Limb (tissue), 2 donors: Measurements from ENCODE around the gene ACOT8.
"Not testable (repeated sequence)": the region's sequence is repeated elsewhere in the genome, so short reads cannot be mapped to it uniquely, and the experiment has no call there.

ENCODE experiments used
- DNase-seq, 2 donors: peaks; one replicate each; pipeline ENCODE4 v3.0.0-alpha.2; 2016; ENCODE audit errors: extremely low spot score in 2 of 2

ACOT8 gene

DNA sequence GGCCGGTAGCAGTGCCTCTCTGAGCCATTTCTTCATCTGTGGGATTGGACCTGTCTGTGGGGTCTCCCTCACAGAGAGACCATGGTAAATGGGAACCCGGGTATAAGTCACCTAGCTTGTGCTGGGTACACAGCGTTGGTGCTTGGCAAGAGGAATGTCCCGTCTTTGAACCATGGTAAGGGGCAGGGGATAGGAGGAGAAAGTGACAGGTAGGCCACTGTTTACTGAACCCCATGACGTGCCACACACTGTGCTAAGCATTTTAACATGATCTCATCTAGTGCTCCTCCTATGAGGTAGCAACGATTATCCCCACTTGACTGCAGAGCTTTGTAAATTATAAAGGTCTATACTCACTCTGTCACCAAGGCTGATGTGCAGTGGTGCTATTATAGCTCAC lies 29.5 kb downstream of the ACOT8 start:
- no peak for DNase-seq

DNA sequence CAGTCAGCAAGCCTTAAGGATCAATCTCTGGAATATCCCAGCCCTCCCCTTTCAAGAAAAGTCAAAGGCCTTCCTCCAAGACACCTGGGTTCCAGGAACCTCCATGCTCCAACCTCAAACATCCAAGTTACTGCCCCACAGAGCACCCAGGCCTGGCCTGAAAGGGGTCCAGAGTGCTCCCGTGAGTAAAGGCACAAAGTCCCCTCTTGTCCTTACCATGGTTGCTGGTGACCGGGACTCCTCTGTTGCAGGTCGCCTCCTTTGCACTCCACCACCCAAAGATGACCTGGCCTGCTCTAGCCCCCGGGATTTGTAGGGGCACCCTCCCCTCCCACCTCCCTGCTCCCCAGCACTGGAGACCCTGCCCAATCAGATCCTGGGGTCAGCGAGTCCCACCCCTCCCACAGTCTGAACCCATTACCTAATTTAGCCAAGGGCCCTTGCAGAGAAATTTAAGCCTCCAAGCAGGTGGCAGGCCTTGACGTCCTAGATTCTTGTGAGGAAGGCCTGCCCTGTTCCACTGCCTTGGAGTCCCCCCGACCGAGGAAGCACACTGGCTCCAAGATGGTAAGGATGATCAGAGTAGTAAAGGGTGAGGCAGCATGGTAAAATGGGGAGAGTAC lies 30.1 kb downstream of the ACOT8 start, which contains the start of gene TNNC2:
TNNC2 (minus strand) TSS at position 283 of the 623 bp plus-strand sequence; CDS start at position 219, 64 bp downstream.
- no peak for DNase-seq

DNA sequence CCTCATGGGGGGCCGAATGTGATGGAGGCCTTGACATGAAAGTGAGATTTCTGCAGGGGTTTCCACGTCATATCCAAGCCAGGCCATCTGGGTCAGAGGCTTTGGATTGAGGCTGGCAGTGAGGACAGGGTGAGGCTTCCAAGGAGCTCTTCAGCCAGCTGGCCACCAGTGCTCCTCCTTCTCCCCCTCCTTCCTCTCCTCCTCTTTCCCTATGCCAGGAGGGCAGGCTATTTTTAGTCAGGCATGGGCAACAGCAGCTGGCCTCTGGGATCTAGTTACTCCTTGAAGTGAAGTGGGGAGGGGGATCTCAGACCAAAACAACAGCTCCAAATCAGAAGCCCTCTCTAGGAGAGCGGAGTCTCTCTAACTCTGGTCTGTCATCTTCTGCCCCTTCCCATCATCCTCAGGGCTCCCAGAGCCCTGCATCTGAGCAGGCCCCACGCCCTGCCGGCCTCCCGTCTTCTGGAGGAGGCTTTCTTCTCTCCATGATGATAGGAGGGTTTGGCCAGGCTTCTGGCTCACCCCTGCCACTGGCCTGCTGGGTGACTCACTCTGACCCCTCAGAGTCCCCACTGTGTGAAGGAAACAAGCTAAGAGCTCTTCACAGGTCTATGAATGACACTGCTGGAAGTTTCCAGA lies 30.7 kb downstream of the ACOT8 start:
- peak; percentile 49 to 75 for DNase-seq

DNA sequence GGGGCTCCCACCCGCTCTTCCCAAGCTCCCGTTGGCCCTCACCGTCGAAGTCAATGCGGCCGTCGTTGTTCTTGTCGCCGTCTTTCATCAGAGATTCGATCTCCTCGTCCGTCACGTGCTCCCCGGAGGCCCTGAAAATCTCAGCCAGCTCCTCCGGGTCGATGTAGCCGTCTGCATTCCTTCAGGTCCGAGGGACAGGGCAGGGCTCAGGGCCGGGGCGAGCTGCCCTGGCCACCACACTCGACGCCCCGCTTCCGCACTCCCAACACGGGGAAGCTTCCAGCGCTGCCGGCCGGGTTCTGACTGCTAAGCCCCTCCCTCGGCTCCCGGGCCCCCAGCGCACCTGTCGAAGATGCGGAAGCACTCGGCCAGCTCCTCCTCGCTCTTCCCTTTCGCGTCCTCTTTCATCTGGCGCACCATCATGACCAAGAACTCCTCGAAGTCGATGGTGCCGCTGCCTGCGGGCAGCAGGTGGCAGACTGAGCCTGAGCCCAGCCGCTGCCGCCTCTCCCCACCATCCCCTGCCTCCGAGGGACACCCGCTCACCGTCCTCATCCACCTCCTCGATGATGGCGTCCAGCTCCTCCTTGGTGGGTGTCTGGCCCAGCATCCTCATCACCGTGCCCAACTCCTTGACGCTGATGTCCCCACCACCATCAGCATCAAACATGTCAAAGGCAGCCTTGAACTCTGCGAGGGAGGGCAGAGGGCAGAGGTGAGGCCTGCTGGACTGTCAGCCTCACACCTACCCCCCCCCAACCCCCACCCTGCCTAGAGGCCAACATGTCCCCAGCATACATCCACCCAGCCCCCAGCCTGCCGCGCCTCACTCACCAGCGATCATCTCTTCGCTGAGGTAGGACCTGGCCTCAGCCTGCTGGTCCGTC lies 33.0 kb downstream of the ACOT8 start:
- peak in 1 of 2 donors; percentile 46 for DNase-seq

DNA sequence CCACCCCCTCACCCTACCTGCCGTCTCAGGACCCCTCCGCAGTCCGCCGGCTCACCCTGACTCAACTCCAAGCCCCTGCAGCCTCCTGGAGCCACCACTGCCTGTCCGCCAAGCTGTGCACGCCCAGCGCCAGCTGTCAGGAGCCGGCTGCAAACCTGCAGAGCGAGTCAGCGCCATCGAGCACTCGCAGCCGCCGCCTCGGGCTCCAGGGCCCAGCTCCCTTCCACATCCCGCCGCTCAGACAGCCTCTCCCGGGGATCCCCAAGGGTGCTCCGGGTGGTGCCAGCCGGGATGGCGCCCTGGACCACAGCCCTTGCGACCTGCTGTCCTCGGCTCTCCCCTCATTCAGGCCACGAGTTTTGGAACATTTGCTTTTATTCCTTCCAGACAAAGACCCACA lies 34.3 kb downstream of the ACOT8 start:
- peak in 1 of 2 donors; percentile 63 for DNase-seq

DNA sequence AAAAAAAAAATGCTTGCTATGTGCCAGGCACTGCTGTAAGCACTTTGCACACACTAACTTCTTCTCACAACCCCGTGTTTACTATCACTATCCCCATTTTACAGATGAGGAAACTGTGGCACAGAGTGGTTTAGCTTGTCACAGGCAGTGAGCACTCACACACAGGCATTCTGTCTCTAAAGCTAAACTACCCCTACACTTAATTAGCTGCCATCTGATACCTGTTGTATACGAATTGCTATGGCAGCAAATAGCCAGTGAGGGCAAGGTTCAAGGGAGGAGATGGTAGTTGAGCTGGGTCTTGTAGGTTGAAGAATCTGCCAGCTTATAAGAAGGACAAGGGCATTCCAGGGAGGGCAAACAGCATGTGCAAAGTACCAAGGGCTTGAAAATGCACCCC lies 35.2 kb downstream of the ACOT8 start:
- no peak for DNase-seq

DNA sequence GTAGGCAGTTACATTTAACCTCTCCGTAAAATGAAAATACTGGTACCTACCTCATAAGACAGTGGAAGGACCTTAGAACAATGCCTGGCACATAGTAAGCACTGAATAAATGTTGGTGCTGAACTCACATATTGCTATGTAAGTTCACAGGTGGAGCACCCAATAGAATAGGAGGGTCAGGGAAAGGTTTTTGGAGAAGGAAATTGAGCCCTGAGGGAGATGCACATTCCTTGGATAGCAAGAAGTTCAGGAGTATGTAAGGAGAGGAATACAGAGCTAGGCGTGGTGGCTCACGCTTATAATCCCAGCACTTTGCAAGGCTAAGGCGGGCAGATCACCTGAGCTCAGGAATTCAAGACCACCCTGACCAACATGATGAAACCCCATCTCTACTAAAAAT lies 37.7 kb downstream of the ACOT8 start:
- DNase-seq = no peak

DNA sequence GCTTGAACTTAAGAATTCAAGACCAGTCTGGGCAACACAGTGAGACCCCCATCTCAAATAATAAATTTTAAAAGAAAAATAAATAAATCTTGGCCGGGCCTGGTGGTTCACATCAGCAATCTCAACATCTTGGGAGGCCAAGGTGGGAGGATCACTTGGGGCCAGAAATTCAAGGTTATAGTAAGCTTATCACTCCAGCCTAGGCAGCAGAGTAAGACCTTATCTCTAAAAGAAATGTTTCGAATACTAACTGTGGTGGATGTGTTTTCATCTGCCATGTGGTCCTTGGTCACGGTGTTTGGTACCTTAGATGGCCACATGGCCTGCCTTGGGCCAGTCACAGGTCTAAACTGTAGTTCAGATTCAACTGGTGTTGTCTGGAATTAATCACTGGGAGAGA lies 39.0 kb downstream of the ACOT8 start:
- DNase-seq = no peak

DNA sequence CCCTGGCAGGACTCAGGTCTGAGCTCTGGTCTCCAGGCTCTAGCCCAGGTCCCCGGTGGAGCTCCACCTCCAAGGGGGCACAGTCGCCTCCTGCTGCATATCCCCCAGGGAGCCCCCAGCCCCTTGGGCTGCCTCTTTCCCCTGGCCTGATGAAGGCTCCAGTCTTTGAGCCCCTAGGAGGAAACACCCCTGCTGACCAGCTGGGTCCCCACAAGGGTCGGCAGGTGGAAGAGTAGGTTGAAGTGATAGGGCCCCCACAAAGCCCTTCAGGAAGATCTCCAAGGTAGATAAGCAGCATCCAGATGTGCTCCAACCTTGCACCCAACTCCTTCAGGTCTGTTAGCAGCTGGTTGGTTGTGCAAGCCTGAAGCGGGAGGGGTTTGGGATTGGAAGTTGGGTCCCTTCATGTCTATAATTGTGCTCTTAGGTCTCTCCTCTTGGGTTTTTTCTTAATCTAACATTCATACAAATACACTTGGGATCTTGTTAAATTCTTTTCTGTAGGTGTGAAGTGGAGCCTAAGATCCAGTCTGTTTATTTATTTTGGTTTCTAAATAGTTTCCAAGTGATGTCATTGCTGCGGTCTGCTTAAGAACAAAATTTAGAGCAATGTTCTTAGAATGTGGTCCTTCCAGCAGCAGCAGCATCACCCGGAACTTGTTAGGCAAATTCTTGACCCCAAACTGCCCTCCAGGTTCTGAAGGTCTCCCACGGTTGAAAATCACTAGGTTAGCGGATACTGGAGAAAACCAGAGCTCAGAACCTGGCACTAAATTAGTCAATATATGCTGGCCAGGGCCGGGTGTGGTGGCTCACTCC lies 39.6 kb downstream of the ACOT8 start:
- DNase-seq = no peak

DNA sequence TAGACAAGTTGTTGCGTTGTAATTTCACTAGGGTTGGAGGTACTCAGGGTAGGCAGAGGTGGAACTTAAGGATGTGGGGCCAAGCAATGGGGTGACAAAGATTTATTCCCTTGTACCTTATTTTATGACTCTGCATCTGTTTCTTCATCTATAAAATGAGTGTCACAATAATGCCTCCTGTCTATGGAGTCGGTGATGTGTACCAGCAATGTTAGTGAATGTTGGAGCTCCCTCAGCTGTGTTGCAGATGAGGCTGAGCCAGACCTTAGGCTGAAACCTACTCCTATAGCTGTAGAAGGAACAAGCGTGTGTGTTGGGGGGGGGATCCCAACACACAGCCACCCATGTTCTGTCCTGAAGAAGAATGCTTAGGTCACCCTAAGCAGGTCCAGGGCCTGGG lies 40.2 kb downstream of the ACOT8 start:
- DNase-seq = no peak

DNA sequence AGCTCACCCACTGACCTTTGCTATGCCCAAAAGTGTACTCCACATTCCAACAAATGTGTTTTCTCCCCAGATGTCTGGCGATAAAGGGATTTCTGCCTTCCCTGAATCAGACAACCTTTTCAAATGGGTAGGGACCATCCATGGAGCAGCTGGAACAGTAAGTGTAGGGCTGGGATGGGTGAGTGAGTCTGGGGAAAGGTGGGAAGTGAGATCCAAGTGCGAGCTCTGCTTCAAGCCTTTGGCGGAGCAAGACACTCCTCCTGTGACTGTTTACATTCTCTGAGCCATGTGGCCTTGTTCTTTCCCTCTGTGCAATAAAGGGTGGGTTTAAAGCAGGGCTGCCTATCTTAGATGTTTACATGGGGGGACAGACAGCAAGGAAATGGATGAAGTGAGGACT lies 42.9 kb downstream of the ACOT8 start:
- DNase-seq = no peak

DNA sequence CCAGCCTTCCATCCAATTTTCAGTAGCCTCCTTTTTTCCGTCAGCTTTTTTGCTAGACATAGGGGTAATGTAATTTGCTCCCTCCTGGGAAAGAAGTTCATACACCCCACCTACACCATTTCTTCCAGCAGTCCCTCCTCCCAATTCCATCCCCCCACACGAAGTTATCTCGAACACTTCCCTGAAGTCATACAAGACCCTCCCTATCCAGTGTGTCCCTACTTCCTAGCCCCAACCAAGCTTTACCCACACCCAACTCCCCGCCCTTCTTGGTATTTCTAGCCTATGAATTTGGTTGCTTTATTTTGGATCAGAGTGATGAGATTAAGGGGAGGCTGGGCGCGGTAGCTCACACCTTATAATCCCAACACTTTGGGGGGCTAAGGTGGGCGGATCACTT lies 43.7 kb downstream of the ACOT8 start:
- DNase-seq = no peak

DNA sequence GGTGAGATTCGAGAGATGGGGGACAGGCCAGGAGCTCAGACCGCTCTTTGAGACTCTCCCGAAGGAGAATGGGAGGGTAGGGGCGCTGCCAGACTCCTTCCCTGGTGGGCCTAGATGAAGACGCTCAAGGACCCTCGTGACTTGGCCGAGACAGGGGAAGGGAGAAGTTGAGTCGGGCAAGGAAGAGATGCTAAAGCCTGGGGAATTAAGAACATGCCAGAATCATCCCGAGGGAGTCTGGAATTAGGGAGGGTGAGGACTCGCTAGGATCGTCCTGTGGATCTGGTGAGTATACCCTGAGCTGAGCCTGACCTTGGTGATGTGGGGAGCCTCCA lies 44.2 kb downstream of the ACOT8 start:
- no peak for DNase-seq

DNA sequence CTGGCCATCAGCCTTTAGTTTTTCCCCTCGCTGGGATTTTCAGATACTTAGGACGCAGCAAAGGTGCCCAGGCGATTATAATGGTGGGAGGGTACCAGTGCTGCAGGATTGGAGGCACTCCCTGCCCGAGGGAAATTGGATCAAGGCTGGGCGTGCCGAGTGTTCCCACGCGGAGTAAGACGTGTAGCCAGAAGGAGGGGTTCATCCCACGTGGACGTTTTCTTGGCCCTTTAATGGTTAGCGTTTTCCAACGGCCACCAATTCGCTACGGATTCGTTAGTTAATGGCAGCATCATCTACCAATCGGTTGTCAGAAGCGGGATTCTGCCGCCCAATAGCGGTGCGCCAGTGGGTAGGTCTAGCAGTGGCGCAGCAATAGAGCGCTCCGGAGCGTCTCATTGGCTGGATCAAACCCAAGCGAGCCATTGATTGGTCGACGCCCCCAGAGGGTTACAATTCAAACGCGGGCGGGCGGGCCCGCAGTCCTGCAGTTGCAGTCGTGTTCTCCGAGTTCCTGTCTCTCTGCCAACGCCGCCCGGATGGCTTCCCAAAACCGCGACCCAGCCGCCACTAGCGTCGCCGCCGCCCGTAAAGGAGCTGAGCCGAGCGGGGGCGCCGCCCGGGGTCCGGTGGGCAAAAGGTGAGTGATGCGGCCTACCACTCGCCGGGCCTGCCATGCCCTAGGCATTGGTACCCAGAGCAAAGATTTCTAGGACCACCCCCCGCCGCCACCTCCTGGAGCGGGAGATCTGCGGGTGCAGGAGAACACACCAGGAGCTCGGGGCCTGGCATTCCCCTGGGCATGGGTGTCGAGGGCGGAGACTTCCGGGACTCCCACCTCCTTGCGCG lies 44.8 kb downstream of the ACOT8 start, which contains the start of gene UBE2C:
UBE2C (plus strand) TSS at position 488 of the 849 bp plus-strand sequence; CDS start at position 540, 52 bp downstream.
- DNase-seq = peak; percentile 96 to 99

DNA sequence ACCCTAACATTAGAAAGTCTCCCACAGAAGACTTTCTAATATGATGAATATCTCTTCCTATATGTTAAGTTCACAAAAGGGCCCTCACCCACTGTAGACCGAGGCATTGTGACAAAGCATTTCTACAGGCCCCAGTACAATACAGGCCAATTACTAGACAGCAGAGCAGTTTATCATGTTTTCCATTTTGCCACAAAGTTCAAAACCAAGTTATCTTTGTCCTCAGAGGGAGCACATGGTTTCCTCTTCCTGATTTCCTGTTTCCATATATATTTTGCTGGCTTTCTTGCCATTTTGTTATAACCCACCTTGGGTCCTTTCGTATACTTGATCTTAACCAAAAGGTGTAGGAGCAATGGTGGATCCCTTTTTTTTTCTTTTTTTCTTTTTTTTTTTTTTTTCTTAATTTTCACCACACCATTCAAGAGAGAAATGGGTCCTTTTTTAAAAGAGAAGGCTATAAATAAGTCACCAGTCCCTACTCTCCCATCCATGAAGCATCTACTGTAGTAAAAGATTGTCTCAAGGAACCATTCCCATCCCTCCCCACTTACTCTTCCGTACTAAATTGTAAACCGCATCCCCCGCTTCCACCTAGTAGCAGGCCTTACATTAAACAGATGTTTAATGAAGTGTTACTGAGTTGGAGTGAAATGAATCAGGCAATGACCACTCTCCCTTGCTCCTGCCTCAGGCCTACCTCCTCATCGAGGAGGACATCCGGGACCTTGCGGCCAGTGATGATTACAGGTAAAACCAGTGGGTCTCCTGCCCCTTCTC lies 46.8 kb downstream of the ACOT8 start:
- no peak for DNase-seq

DNA sequence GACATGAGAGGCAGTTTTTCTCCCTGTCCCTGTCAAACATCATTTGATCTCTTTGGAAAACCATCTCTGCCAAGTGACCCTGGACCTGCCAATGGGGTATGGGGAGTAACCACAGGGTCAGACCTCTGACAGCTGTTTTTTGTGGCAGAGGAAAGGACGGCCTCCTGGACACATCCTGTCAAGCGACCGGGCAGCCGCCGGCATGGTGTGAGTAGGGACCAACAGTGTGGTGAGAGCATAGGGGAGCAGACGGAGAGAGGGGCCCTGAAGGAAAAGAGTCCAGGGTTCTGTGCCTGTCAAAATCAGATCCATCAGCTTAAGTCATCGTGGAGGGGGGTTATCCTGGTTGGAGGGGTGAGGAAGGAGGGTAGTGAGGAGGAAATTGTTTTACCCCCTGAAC lies 55.3 kb downstream of the ACOT8 start:
- no peak for DNase-seq

DNA sequence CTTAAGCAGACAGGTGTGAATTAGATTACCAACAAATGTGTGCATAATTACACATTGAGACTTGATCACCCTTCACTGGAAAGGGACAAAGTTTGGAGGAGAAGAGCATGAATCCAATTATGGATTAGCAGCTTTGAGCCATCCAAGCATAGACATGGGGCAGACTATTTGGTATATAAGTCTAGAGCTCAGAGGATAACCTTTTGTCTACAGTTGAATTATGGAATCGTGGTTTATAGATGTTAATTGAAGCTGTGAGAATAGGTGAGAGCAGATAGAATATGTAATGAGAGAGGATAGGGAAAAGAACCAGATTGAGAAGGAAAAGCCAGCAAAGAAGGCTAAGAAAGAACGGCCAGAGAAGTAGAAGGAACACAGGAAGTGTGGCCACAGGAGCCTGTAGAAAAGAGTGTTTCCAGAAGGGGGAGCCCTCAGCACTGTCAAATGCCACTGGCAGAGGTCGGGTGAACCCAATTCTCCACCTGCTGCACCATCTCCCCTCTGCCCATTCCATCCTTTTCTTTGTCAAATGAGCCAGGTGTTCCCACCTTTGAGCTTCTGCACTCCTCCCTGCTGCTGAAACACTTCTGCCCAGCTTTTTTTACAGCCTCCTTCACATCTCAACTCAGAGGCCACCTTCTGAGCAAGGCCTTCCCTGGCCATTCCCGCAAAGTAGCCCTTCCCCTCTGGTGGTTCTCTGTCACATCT lies 58.1 kb downstream of the ACOT8 start:
- DNase-seq = peak; percentile 29 to 55

DNA sequence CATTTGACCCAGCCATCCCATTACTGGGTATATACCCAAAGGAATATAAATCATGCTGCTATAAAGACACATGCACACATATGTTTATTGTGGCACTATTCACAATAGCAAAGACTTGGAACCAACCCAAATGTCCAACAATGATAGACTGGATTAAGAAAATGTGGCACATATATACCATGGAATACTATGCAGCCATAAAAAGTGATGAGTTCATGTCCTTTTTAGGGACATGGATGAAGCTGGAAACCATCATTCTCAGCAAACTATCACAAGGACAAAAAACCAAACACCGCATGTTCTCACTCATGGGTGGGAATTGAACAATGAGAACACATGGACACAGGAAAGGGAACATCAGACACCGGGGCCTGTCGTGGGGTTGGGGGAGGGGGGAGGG lies 59.2 kb downstream of the ACOT8 start:
- DNase-seq = not testable (repeated sequence)

DNA sequence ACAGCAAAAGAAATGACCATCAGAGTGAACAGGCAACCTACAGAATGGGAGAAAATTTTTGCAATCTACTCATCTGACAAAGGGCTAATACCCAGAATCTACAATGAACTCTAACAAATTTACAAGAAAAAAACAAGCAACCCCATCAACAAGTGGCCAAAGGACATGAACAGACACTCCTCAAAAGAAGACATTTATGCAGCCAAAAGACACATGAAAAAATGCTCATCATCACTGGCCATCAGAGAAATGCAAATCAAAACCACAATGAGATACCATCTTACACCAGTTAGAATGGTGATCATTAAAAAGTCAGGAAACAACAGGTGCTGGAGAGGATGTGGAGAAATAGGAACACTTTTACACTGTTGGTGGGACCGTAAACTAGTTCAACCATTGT lies 59.7 kb downstream of the ACOT8 start:
- not testable (repeated sequence) for DNase-seq
